ENCODE results near the gene COL20A1. TPM values are rescaled to one million over a fixed set of nuclear protein-coding genes. Genes with fewer than 3 reads are reported as not detected.

The COL20A1 gene
- total RNA-seq, 1 donor from 2014 or later = 0.05 TPM

DNA sequence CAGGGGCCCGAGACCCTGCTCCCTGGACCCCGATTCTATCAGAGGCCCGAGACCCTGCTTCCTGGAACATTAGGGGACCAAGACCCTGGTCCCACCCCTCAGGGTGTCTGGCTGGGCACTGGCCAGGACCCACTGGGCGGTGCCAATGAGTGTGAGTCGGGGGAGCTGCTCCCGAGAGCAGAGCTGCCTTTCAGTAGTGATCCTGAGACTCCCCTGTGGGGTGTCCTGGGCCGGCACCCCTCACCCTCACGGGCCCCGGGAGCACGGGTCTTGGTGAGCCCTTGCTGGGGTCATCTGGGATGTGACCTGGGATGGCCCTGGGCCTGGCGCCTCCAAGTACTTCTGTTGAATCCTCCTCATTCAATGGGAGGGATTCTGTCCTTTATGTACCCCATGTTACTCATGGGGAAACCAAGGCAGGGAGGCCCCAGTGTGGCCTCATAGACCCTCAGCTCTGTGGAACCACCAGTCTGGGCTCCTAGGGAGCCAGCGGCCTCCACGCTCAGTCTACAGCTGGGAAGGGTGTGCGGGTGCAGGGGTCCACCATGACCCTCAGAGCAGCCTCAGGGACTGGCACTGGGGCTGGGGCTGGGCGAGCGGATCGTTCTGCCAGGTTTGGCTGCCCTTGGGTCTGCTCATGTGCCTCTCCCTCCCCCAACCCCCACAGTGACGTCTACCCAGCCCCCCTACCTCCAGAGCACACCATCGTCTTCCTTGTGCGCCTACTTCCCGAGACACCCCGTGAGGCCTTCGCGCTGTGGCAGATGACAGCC lies 25.6 kb downstream of the COL20A1 start:
- no peak for DNase-seq (ENCODE audit: low read depth)

DNA sequence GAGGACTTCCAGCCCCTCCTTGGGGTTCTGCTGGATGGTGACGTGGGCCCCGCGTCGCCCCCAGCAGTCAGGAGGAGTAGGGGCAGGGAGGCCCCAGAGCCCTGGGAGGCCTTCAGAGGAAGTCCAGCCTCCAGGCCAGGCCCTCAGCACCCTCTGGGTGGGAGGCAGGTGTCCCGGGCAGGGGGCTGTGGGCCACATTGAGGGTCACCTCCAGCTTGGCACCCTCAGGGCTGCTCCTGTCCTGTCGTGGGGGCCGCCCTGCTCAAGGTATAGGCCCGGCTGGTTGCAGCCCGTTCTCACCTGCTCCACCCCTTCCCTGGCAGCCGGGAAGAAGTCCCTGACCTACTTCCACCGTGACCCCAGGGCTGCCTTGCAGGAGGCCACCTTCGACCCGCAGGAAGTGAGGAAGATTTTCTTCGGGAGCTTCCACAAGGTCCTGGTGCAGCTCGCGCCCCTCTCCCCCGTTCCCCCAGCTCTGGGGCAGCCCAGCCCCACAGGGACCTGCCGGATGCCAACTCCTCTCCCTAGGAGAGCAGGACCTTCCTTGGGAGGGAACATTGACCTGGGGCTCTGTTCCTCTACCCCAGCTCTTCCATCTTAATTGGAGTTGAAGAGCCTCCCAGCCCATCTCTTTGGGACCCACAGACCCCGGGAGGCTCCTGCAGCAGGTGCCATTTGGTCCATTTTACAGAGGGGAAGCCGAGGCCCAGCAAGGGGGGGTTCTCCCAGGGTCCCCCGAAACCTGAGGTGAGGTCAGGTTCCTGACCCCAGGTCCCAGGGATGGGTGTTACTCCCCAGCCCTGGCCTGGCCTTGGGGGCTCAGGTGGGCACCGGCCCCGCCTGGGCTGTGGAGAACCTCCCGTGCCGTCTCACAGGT lies 26.4 kb downstream of the COL20A1 start:
- DNase-seq (ENCODE audit: low read depth) = no peak

DNA sequence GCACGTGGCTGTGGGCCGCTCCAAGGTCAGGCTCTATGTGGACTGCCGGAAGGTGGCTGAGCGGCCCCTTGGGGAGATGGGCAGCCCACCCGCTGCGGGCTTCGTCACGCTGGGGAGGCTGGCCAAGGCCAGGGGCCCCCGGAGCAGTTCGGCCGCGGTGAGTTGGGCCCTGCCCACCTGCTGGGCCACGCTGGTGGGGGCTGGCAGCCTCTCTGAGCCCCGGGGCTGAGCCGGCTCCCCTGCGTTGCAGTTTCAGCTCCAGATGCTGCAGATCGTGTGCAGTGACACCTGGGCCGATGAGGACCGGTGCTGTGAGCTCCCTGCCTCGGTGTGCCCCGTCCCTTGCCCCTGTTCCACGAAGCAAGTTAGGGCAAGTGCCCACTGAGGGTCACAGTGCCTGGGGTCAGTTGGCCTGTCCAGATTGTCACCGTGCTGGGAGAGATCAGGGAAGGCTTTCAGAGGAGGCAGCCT lies 27.1 kb downstream of the COL20A1 start:
- no peak for DNase-seq (ENCODE audit: low read depth)

DNA sequence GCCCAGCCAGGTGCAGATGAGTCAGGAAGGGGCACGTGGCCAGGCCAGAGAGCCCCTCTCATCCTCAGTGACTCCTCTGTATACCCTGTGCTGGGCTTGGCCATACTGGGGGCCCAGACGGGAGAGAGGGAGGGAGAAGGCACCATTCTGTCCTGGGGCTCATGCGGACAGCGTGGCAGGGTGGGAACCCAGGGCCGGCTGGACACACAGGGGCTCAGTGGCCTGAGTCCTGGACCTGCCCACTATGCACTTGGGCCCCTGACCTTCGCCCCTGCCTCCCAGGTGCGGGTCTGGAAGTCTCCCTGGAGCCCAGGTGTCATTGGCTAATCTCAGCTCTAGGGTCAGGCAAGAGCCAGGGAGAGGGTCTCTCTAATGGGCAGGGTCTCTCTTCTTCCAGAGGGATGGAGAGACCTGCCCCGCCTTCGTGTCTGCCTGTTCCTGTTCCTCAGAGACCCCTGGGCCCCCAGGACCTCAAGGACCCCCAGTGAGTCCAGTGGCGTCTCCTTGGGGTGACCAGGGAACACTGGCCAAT lies 27.7 kb downstream of the COL20A1 start:
- no peak for DNase-seq (ENCODE audit: low read depth)

DNA sequence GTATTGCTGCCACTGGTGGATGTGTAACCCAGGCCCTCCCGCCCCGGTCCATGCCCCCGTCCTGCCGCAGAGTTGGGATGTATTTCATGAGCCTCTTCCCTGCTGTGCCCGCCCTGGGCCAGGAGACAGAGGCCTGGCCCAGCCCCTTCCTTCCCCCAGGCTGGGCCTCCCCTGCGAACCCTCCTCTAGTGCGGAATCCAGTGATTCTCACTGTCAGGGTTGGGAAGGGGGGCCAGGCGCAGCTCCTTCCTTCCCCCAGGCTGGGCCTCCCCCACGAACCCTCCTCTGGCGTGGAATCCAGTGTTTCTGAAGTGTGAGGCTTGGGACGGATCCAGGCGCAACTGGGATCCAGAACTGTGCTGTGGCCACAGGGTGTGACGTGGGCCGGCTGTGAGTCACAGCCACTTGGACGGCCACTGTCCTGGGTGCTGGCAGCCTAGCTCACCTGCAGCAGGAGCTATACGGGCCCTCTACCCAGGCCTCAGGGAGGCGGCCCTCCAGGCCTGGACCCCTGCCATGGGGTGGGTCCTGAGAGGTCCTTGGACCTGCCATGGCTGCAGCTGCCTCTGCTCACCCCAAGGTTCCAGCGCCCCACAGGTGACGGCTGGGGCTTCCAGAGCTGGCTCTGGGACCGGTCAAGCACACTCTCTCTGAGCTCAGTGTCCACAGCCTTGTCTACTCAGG lies 28.3 kb downstream of the COL20A1 start:
- peak; percentile 51 for DNase-seq (ENCODE audit: low read depth)

DNA sequence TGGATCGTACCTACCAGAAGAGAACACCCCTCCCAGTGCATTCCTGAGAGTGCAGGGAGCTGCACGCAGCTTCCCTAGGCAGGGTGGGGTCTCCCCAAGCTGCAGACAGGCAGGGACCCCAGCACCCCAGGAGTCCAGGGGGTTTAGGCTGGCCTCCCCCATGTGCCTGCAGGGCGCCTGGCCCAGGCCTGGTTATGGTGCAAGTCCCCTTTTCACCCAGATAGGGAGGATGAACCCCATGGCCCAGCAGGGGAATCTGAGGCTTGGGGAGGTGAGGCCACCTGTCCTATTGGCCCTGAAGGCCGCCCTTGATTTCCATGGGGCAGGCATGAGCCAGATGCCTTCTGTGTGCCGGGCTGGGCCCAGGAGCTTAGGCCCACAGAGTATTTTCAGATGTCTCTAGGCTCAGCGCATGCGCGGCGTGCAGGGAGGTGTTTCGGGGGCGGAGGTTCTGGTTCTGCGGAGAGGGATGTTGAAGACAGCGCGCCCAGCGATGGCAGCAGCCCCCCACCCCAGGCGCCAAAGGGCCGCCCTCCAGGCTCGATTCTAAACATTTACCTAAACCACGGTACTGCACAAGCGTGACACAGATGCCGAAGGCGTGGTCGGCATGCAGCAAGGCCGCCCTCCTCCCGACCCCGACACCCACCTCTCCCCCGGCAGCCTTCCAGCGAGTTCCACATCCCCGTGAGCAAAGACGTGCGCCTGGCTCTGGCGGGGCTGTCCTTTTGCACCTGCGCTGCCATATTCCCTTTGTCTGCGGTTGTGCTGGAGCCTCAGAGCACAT lies 29.4 kb downstream of the COL20A1 start:
- DNase-seq (ENCODE audit: low read depth) = no peak

DNA sequence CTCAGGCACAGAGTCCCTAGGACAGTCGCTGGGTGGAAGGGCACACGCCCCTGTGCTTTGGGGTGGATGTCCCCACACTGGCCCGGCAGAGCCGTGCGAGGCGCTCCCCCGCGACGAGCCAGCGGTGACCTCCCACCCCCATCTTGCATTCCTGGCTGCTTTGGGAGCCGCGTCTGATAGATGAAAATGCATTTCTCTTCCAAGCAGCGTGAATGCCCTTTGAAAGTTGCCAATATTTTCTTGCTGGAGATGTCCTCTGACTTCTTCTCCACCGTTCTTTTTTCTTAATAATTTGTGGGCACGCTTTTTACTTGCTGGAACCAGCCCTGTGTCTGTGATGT lies 29.9 kb downstream of the COL20A1 start:
- DNase-seq (ENCODE audit: low read depth) = no peak

DNA sequence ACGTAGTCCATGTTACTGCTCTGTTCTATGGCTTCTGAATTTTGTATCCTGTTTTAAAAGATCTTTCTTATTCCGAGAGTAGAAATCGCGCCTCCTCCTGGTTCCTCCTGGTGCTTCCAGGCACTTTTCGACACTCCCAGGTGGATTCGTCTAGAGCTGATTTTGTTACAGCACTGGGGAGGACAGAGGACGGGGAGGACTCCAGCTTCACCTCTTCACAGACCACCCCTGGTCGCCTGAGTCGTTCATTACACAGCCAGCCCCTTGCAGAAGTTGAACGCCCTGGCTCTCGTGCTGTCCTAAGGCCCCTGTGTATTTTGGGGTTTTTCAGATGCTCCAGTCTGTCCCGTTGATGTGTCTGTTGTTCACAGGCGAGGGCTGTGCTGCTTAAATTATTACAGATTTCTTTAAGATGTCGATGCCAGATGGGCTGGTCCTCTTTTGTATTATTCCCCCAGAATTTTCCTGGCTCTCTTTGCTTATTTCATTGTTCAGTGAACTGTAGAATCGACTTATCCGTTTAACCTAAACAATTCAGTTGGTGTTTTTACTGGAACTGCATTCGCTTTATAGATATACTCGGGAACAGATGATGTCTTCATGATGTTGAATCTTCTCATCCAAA lies 30.5 kb downstream of the COL20A1 start:
- no peak for DNase-seq (ENCODE audit: low read depth)

DNA sequence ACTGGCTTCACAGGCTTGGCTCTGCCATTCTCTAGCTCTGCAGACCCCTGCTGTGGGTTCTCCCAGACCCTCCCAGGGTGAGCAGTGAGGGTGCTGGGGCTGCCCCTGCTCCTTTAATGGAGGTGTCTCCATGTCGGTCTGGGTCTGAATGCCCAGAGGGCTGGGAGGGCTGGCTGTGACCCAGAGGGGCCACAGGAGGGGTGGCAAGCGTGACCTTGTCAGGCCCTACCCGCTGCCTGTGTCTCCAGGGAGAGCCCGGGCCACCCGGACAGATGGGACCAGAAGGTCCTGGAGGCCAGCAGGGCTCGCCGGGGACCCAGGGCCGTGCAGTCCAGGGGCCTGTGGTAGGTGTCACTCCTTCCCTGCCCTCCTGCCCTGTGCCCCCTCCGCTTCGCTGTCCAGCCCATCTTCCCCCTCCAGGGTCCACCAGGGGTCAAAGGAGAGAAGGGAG lies 32.1 kb downstream of the COL20A1 start:
- DNase-seq (ENCODE audit: low read depth) = no peak

DNA sequence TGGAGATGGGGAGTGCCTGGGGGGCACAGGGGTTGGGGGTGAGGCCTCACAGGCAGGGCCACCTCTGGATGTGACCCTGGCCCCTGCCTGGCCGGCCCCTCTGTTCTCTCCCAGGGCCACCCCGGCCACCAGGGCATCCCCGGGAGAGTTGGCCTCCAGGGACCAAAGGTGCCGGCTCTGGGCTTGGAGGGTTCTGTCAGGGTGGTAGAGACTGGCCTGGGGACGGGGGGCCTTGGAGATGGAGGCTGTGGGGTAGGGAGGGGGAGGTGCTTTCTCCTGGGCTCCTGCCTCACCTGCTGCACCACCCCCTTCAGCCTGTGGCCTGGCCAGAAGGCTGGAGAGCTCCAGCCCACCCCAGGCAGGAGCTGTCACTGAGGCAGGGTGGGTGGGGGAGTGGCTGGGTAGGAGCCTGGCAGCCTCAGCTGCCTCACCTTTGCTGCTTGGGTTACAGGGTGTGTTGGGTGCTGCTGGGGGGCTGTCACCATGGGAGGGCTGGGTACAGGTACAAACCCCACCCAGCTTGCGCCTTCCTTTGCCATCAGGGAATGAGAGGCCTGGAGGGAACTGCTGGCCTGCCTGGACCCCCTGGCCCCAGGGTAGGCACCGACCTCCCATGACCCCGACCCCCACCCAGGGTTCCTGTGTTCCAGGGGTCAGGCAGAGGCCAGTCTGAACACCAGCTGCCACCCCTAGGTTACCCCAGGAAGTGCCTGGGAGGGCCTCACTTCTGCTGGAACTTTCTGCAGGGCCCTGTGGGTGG lies 32.7 kb downstream of the COL20A1 start:
- no peak for DNase-seq (ENCODE audit: low read depth)

DNA sequence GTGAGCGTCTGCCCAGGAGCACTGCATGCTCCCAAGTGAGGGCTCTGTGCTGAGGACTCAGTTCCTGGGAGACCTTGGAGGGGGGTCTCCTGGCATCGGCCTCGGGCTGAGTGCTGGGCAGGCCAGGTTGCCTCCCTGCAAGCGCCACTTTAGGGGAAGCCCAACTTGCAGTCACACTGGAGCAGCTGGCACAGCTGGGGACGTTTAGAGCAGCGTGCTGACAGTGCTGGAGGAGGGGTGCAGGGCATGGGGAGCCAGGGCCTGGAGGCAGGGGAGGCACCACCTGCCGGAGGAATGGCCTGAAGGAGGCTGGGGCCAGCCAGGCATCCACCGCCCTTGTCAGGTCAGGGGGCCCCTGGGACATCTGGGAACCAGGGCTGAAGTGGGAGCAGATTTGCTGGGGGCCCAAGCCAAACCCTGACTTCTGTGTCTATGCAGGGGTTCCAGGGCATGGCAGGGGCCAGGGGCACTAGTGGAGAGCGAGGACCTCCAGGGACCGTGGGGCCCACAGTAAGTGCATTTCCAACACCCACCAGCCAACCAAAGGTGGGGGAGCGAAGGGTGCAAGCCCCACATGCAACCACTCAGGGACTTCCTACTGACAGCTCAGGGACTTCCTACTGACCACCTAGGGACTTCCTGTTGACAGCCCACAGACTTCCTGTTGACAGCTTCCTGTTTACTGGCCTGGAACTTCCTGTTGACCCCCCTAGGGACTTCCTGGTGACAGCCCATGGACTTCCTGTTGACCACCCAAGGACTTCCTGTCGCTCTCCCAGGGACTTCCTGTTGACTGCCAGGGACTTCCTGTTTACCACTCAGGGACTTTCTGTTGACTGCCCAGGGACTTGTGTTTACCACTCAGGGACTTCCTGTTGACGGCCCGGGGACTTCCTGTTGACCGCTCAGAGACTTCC lies 33.6 kb downstream of the COL20A1 start:
- no peak for DNase-seq (ENCODE audit: low read depth)

DNA sequence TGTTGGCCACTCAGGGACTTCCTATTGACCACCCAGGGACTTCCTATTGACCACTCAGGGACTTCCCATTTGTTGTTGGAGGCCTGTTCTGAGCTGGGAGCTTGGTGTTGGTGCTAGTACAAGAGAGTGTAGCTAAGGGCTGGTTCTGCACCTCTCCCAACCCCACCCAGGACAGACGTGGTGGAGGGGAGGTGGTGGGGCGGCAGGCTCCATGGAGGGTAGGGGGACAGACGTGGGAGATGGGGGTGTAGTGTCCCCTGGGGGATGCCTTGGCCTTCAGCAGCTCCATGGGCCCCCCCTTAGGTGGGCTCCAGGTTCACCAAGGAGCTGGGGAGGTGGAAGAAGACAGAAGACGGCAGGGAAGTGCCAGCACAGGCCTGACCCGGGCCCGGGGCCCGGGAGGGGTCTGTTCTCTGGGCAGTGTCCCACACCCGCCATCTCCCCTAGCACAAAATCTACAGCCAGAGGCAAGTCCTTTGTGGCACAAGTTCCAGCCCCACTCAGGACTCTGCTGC lies 34.3 kb downstream of the COL20A1 start:
- DNase-seq (ENCODE audit: low read depth) = no peak

DNA sequence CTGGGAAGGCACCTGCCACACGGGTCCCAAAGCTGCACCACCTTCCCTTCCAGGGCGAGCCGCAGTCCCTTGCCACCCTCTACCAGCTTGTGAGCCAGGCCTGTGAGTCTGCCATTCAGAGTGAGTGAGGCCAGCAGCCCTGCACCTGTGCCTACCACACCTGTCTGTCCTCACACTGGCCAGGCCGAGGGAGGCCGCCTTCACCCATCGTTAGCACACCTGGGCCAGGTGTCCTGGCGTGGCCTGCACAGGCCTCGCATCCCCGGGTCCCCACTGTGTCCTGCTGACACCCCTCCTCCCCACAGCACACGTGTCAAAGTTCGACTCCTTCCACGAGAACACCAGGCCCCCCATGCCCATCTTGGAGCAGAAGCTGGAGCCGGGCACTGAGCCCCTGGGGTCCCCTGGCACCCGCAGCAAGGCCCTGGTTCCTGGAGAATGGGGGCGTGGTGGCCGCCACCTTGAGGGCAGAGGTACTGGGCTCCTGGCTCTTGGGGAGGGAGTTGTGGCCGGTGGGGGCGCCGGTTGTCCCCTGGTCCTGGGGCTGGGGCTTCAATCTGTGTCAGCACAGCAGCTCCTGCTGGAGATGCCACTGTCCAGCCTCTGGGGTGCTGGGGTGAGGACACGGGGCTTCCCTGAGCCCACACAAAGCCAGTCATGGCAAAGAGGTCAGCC lies 35.2 kb downstream of the COL20A1 start:
- DNase-seq (ENCODE audit: low read depth) = no peak

DNA sequence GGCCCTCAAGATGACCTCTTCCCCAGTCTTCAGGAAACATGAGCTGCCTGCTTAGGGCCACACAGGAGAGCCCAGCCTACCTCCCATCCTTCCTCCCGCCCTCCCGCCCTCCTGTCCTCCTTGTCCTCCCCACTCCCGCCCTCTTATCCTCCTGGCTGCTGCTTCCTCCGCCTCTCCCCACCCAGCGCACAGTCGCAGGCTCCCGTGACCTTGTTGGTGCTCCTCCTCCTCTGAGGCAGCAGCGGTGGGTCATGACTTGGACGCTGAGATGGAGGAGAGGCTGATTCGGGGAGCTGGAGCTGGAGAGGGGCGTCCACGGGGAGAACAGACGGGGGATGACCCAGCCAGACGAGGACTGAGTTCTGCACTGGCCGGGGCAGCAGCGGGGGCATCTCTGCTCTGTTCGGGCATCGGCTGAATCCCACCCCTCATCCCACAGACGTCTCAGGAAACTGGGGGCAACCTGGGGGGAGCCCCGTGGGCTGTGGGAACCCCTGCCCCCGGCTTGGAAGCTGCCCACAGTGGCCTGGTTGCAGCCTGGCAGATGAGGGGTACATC lies 35.8 kb downstream of the COL20A1 start:
- no peak for DNase-seq (ENCODE audit: low read depth)

DNA sequence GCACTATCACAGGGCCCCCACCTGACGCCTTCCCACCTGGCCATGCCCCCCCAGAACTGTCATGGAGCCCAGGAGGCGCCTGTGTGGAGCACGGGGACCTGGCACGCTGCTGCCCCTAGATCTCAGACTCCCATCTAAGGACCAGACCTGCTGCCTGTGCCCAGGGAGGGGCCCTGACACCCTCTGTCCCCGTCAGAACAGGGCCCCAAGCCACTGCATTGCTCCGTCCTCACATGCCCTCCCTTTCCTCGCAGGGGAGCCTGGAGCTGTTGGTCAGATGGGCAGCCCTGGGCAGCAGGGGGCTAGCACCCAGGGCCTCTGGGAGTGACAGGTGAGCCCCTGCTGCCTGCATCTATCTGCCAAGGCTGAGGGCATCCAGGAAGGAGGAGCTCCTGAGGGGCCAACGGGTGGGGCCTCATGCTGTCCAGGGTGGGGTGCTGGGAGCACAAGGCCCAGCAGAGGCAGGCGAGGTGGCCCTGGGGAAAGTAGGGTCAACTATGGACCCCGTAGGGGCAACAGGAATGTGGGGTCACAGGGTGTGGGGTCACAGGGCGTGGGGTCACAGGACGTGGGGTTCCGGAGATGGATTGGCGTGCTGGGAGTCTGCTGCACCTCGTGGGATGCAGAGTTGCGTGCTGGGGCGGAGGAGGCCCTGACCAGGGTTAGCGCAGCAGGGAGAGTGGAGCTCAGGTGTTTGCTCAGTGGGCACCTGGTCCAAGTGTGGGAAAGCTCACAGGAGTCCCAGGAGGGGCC lies 36.5 kb downstream of the COL20A1 start:
- DNase-seq (ENCODE audit: low read depth) = no peak

DNA sequence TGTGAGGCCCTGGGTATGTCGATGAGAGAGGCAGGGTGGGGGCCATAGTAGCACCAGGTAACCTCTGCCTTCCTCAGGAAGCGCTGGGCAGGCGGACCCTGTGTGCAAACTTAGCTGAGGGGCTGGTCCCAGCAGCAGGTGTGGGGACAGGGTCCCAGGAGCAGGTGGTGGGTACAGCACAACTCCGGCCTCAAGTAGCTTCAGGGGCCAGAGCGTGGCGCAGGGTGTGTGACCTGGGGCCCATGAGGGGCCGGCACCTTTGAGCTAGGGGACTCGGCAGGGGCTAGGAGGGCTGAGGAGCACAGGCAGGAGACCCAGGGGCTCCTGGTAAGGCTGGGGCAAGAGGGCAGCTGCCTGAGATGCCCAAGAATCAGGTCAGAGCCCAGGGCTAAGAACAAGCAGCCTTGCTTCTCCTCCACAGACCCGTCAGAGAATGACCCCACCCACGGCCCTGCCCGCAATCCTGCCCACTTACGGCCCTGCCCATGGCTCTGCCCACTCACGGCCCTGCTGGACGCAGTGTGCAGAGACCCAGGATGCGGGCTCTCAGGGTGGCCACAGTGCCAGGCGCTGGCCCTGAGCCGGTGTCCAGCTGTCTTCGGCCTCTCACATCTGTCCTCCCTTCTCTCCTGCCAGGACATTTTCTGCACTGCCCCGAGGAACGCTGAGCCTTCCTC lies 37.2 kb downstream of the COL20A1 start:
- no peak for DNase-seq (ENCODE audit: low read depth)

All from myocyte (in vitro differentiated cells).